SK-N-MC (cell line): Measurements from ENCODE around the gene FAM168A.

Experiments
- EZH2 ChIP-seq: fragments of 200-600 bp; sonication (generic); IDR thresholded peaks from one replicate; pipeline ENCODE4 v1.6.1; 2017; ENCODE audit warnings: antibody characterized with exemption
- POLR2AphosphoS5 ChIP-seq: IDR thresholded peaks from 2 replicates; pipeline ENCODE4 v1.6.1; 2012; ENCODE audit warnings: mild to moderate bottlenecking, low read depth, low read length, borderline replicate concordance

DNA sequence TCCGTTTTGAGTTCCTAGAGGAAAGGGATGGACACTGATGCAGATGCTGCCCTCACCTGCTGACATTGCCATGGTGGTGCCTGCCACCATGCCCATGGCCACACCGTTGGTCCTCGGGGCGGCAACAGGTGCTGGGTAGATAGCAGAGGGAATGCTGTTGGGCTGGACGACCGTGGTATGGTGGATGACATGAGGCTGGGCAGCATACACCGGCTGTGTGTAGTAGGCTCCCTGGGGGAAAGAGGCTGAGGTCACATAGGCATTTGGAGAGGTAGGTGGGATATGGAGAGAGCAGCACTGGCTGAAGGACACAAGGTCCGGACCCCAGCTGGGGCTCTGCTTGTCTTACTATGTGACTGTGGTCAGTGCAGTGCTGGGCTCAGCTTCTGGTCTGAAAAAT, 188.5 kb downstream of the FAM168A start:
- TF ChIP-seq POLR2AphosphoS5: no peak
- no peak for TF ChIP-seq EZH2
